Neural progenitor cell (in vitro differentiated cells): ENCODE results near the gene FAM118A. TPM values are rescaled to one million over a fixed set of nuclear protein-coding genes. Genes with fewer than 3 reads are reported as not detected.

Experiments
- DNase-seq: peaks from one replicate; pipeline ENCODE4 v3.0.0-alpha.2; 2016; ENCODE audit warnings: low spot score
- H2AFZ ChIP-seq: fragments of 200-600 bp; sonication (generic); replicated peaks from 2 replicates; pipeline ENCODE4 v1.6.1; 2016; ENCODE audit warnings: antibody characterized with exemption
- H3F3A ChIP-seq: fragments of 200-600 bp; sonication (generic); 2 replicates; pipeline ENCODE4 v1.6.1; 2016; ENCODE audit warnings: antibody characterized with exemption, low read depth
- H3K27ac ChIP-seq: fragments of 200-600 bp; sonication (generic); 2 replicates; pipeline ENCODE4 v1.5.1; 2016; ENCODE audit warnings: mild to moderate bottlenecking
- H3K27me3 ChIP-seq: fragments of 200-600 bp; sonication (generic); 2 replicates; pipeline ENCODE4 v1.6.1; 2016; ENCODE audit warnings: mild to moderate bottlenecking, moderate library complexity
- H3K36me3 ChIP-seq: fragments of 200-600 bp; sonication (generic); 2 replicates; pipeline ENCODE4 v1.5.1; 2016
- H3K4me1 ChIP-seq: fragments of 200-600 bp; sonication (generic); 2 replicates; pipeline ENCODE4 v1.6.1; 2016; ENCODE audit warnings: mixed run types
- H3K4me2 ChIP-seq: fragments of 200-600 bp; sonication (generic); 2 replicates; pipeline ENCODE4 v1.6.1; 2016
- H3K4me3 ChIP-seq: fragments of 200-600 bp; sonication (generic); 2 replicates; pipeline ENCODE4 v1.5.1; 2016
- H3K79me2 ChIP-seq: fragments of 200-600 bp; sonication (generic); 2 replicates; pipeline ENCODE4 v1.6.1; 2016; ENCODE audit warnings: low read depth
- H3K9ac ChIP-seq: fragments of 200-600 bp; sonication (generic); 2 replicates; pipeline ENCODE4 v1.6.1; 2016
- H3K9me3 ChIP-seq: fragments of 200-600 bp; sonication (generic); 2 replicates; pipeline ENCODE4 v1.5.1; 2016; ENCODE audit warnings: low read depth
- H4K20me1 ChIP-seq: fragments of 200-600 bp; sonication (generic); 2 replicates; pipeline ENCODE4 v1.6.1; 2016; ENCODE audit warnings: low read depth
- H3K27ac Mint-ChIP-seq: 3 replicates; pipeline ENCODE4 v1.8.0; 2021; ENCODE audit warnings: mixed read lengths
- H3K27me3 Mint-ChIP-seq: 2 replicates; pipeline ENCODE4 v1.8.0; 2022; ENCODE audit warnings: low read depth, mild to moderate bottlenecking, inconsistent platforms, moderate library complexity, mixed read lengths; ENCODE audit not compliant: insufficient read depth
- H3K36me3 Mint-ChIP-seq: 3 replicates; pipeline ENCODE4 v1.8.0; 2021; ENCODE audit warnings: mixed read lengths
- H3K4me1 Mint-ChIP-seq: 3 replicates; pipeline ENCODE4 v1.8.0; 2021; ENCODE audit warnings: mixed read lengths
- H3K4me3 Mint-ChIP-seq: 3 replicates; pipeline ENCODE4 v1.8.0; 2021; ENCODE audit warnings: mild to moderate bottlenecking, moderate library complexity, mixed read lengths
- H3K9me3 Mint-ChIP-seq: 3 replicates; pipeline ENCODE4 v1.8.0; 2020; ENCODE audit warnings: mixed read lengths
- CTCF ChIP-seq: fragments of 200-600 bp; sonication (generic); IDR thresholded peaks from 2 replicates; pipeline ENCODE4 v1.5.1; 2017; ENCODE audit warnings: antibody characterized with exemption, mild to moderate bottlenecking
- EZH2 ChIP-seq: fragments of 200-600 bp; sonication (generic); IDR thresholded peaks from 2 replicates; pipeline ENCODE4 v1.6.1; 2017; ENCODE audit warnings: antibody characterized with exemption, mild to moderate bottlenecking, moderate library complexity
- EZH2phosphoT487 ChIP-seq: fragments of 200-600 bp; sonication (generic); IDR thresholded peaks from 2 replicates; pipeline ENCODE4 v1.6.1; 2017; ENCODE audit warnings: antibody characterized with exemption
- total RNA-seq: library from RNA; depleted of rRNA; stranded (reverse); fragments of >200 nt; gene quantifications from 2 replicates; pipeline ENCODE4 v1.2.3, GENCODE V29; 2015; ENCODE audit warnings: low replicate concordance

FAM118A gene
- total RNA-seq, 1 donor from 2014 or later, result 75.1 TPM

- H3K4me3 ChIP-seq, result no peak overlapping the region
- TF ChIP-seq CTCF (no peak), EZH2 (no peak), EZH2phosphoT487 (no peak)
Measured at GRCh38 chr22:45270095-45271020, 39.4 kb upstream of the FAM118A start.

DNA sequence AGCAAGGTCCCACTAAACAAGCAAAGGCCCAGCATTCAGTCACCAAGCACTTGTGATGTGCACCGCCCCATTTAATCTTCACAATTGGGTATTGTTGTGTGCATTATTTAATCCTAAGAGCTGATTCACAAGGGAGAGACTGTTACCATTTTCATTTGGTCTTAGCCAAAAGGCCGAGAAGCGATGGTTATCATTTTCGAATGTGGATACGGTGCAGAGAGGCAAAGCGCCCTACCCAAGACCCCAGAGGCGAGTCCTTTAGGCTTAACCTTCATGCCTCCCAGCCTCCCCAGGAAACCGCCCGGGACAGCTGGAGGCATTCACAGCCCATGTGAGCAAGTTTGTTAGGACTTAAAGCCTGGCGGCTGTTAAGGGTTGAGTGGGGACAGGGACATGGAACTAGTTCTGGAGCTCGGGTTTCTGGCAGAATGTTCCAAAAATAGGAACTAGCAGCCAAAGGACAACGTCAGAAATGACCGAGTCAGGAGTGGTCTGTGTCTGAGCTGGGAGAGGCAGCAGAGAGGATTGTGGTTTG is 38.0 kb upstream of the FAM118A start:
- Mint-ChIP-seq H3K4me1 (peaks cover 13% of the 10 kb centered on the region), H3K27ac (no peak overlapping the region), H3K9me3 (no peaks in the 10 kb centered on the region), H3K27me3 (peaks cover 31% of the 10 kb centered on the region), H3K4me3 (peak overlapping the region; percentile 45), H3K36me3 (no peaks in the 10 kb centered on the region)
- no peaks in the 10 kb centered on the region for H4K20me1 ChIP-seq
- no peaks in the 10 kb centered on the region for H3K36me3 ChIP-seq
- H3K9me3 ChIP-seq, result no peaks in the 10 kb centered on the region
- H3K9ac ChIP-seq, result no peak overlapping the region
- H3K27ac ChIP-seq, result no peak overlapping the region
- no peak for DNase-seq
- H3K4me1 ChIP-seq, result peaks cover 9% of the 10 kb centered on the region
- peaks cover 5% of the 10 kb centered on the region for H3F3A ChIP-seq
- peaks cover 17% of the 10 kb centered on the region for H3K27me3 ChIP-seq
- no peaks in the 10 kb centered on the region for H3K79me2 ChIP-seq
- TF ChIP-seq CTCF (no peak), EZH2phosphoT487 (no peak), EZH2 (no peak)
- no peak overlapping the region for H2AFZ ChIP-seq
- H3K4me3 ChIP-seq, result no peak overlapping the region
- no peak overlapping the region for H3K4me2 ChIP-seq

More at GRCh38 chr22:45270095-45271020, 39.4 kb upstream of the FAM118A start:
- H3K27ac ChIP-seq, result no peak overlapping the region
- H4K20me1 ChIP-seq, result no peaks in the 10 kb centered on the region
- H3K4me3 Mint-ChIP-seq, result peak overlapping the region; percentile 86
- H3F3A ChIP-seq, result peaks cover 5% of the 10 kb centered on the region
- DNase-seq, result no peak
- H3K27me3 Mint-ChIP-seq, result peaks cover 35% of the 10 kb centered on the region
- H3K9me3 Mint-ChIP-seq, result no peaks in the 10 kb centered on the region
- peaks cover 9% of the 10 kb centered on the region for H3K4me1 ChIP-seq
- no peak overlapping the region for H3K27ac Mint-ChIP-seq
- peaks cover 13% of the 10 kb centered on the region for H3K4me1 Mint-ChIP-seq
- H3K9me3 ChIP-seq, result no peaks in the 10 kb centered on the region
- H3K9ac ChIP-seq, result no peak overlapping the region
- H3K79me2 ChIP-seq, result no peaks in the 10 kb centered on the region
- no peak overlapping the region for H3K4me2 ChIP-seq
- no peaks in the 10 kb centered on the region for H3K36me3 ChIP-seq
- no peak overlapping the region for H2AFZ ChIP-seq
- H3K27me3 ChIP-seq, result peaks cover 17% of the 10 kb centered on the region
- no peaks in the 10 kb centered on the region for H3K36me3 Mint-ChIP-seq

GRCh38 chr22:45272498-45272897 is 37.2 kb upstream of the FAM118A start:
- Mint-ChIP-seq H3K36me3 (no peaks in the 10 kb centered on the region), H3K9me3 (no peaks in the 10 kb centered on the region), H3K4me1 (peaks cover 13% of the 10 kb centered on the region), H3K4me3 (no peak overlapping the region), H3K27ac (no peak overlapping the region), H3K27me3 (peaks cover 29% of the 10 kb centered on the region)
- H3K27me3 ChIP-seq, result peaks cover 17% of the 10 kb centered on the region
- H2AFZ ChIP-seq, result no peak overlapping the region
- no peaks in the 10 kb centered on the region for H3K79me2 ChIP-seq
- H3K4me3 ChIP-seq, result no peak overlapping the region
- no peaks in the 10 kb centered on the region for H3K36me3 ChIP-seq
- no peaks in the 10 kb centered on the region for H3K9me3 ChIP-seq
- TF ChIP-seq CTCF (no peak), EZH2phosphoT487 (no peak)
- no peaks in the 10 kb centered on the region for H4K20me1 ChIP-seq
- H3K4me1 ChIP-seq, result peaks cover 9% of the 10 kb centered on the region
- no peak overlapping the region for H3K27ac ChIP-seq
- DNase-seq, result no peak
- H3K9ac ChIP-seq, result no peak overlapping the region
- no peak overlapping the region for H3K4me2 ChIP-seq
- peaks cover 5% of the 10 kb centered on the region for H3F3A ChIP-seq
